GM12878 (cell line): ENCODE data around the gene SYNRG. TPM values are rescaled to one million over a fixed set of nuclear protein-coding genes. Genes with fewer than 3 reads are reported as not detected.

Source experiments
- ATAC-seq: fragments of 200-7000 bp; cut with Tn5 transposase; 3 replicates; pipeline ENCODE4 v1.9.1; 2020; ENCODE audit warnings: mild to moderate bottlenecking, moderate library complexity
- BruUV-seq: library from RNA; stranded (reverse); fragments of 400-500 nt; replicated peaks from 2 replicates; lab custom pipeline; 2021; lab: Mats Ljungman, UMichigan
- CTCF ChIA-PET: fragments of 300-600 bp; sonication (Branson Sonifier 250); formaldehyde crosslinking; extraction: SDS; loops from one replicate; lab custom pipeline; 2021; ENCODE audit warnings: inconsistent platforms; lab: Yijun Ruan, JAX
- POLR2A ChIA-PET: fragments of 350-600 bp; formaldehyde crosslinking; extraction: SDS; loops from one replicate; lab custom pipeline; 2021; ENCODE audit warnings: inconsistent platforms; lab: Charles Lee
- RAD21 ChIA-PET: fragments of 300-600 bp; sonication (Branson Sonifier 250); formaldehyde crosslinking; loops from one replicate; lab custom pipeline; 2023; ENCODE audit warnings: antibody characterized with exemption; ENCODE audit not compliant: unreplicated experiment; lab: Charles Lee
- SMC1A ChIA-PET: fragments of 300-600 bp; sonication (Branson Sonifier 250); formaldehyde crosslinking; loops from one replicate; lab custom pipeline; 2023; ENCODE audit not compliant: unreplicated experiment, uncharacterized antibody; lab: Charles Lee
- DNase-seq: peaks from one replicate; pipeline ENCODE4 v3.0.0-alpha.2; 2011; ENCODE audit warnings: low read depth, low spot score
- FAIRE-seq: peaks from 3 replicates; lab custom pipeline; 2011; peaks lifted over from hg19 to GRCh38; lab: Jason Lieb, UNC
- H2AFZ ChIP-seq: 2 replicates; pipeline ENCODE4 v1.6.0; 2011; ENCODE audit warnings: low read depth, low read length, control low read depth; ENCODE audit not compliant: control insufficient read depth
- H3K27ac ChIP-seq: 2 replicates; pipeline ENCODE4 v1.5.1; 2011; ENCODE audit warnings: control low read depth; ENCODE audit not compliant: control insufficient read depth, insufficient read depth
- H3K27me3 ChIP-seq, 2 experiments: replicated peaks in 1 of 2; 2 replicates each; pipeline versions ENCODE4 v1.6.0 to v1.6.1; 2011; ENCODE audit warnings: low read length in 1 of 2; ENCODE audit not compliant: control insufficient read depth in 2 of 2, insufficient read depth in 2 of 2
- H3K36me3 ChIP-seq, 2 experiments: 2 replicates each; pipeline ENCODE4 v1.5.1; 2011; ENCODE audit warnings: low read length in 1 of 2; ENCODE audit not compliant: control insufficient read depth in 2 of 2, insufficient read depth in 2 of 2
- H3K4me1 ChIP-seq: 2 replicates; pipeline ENCODE4 v1.6.1; 2011; ENCODE audit warnings: mild to moderate bottlenecking, low read length, moderate library complexity, mixed read lengths; ENCODE audit not compliant: control insufficient read depth, insufficient read depth
- H3K4me2 ChIP-seq: 2 replicates; pipeline ENCODE4 v1.6.0; 2011; ENCODE audit warnings: control low read depth; ENCODE audit not compliant: control insufficient read depth, insufficient read depth
- H3K4me3 ChIP-seq: fragments of 200-600 bp; sonication (generic); 2 replicates; pipeline ENCODE4 v1.5.1; 2016
- H3K79me2 ChIP-seq: 2 replicates; pipeline ENCODE4 v1.6.0; 2011; ENCODE audit warnings: low read length; ENCODE audit not compliant: control insufficient read depth, insufficient read depth
- H3K9ac ChIP-seq: 2 replicates; pipeline ENCODE4 v1.8.0; 2011; ENCODE audit warnings: low read length, control low read depth, mixed read lengths; ENCODE audit not compliant: control insufficient read depth, insufficient read depth
- H3K9me3 ChIP-seq: replicated peaks from 3 replicates; pipeline ENCODE4 v1.5.1; 2011; ENCODE audit warnings: mild to moderate bottlenecking, low read length; ENCODE audit not compliant: control insufficient read depth, insufficient read depth
- H4K20me1 ChIP-seq: 2 replicates; pipeline ENCODE4 v1.6.0; 2011; ENCODE audit not compliant: control insufficient read depth, insufficient read depth
- CHD4 ChIP-seq: fragments of 200-600 bp; sonication (generic); IDR thresholded peaks from 2 replicates; pipeline ENCODE4 v1.6.1; 2016; ENCODE audit warnings: mild to moderate bottlenecking
- EP300 ChIP-seq, 2 experiments: fragments of 150-350 bp in 1 of 2; IDR thresholded peaks; 2 replicates each; pipeline ENCODE4 v1.6.1; 2011 to 2012; ENCODE audit warnings: low read depth in 2 of 2, low read length in 2 of 2, borderline replicate concordance in 1 of 2, improper control_type of control experiment in 1 of 2, inconsistent platforms in 1 of 2; ENCODE audit not compliant: control insufficient read depth in 1 of 2
- GABPA ChIP-seq: IDR thresholded peaks from 2 replicates; pipeline ENCODE4 v1.6.1; 2014; ENCODE audit warnings: antibody characterized with exemption, low read depth, mild to moderate bottlenecking, inconsistent platforms
- HDAC2 ChIP-seq: fragments of 200-600 bp; sonication (generic); IDR thresholded peaks from 2 replicates; pipeline ENCODE4 v1.6.1; 2017
- HDGF ChIP-seq: fragments of 450-650 bp; IDR thresholded peaks from 2 replicates; pipeline ENCODE4 v1.6.1; 2016; ENCODE audit warnings: antibody characterized with exemption
- JUND ChIP-seq: IDR thresholded peaks from 2 replicates; pipeline ENCODE4 v1.6.1; 2012; ENCODE audit warnings: low read depth, mild to moderate bottlenecking, low read length, improper control_type of control experiment, moderate library complexity
- MEF2A ChIP-seq: IDR thresholded peaks from 2 replicates; pipeline ENCODE4 v1.6.1; 2011; ENCODE audit warnings: low read depth, mild to moderate bottlenecking, low read length, moderate library complexity; ENCODE audit not compliant: insufficient read depth
- NFIC ChIP-seq: IDR thresholded peaks from 2 replicates; pipeline ENCODE4 v1.6.1; 2012; ENCODE audit warnings: low read depth, mild to moderate bottlenecking, inconsistent platforms, low read length, moderate library complexity
- RUNX3 ChIP-seq: IDR thresholded peaks from 2 replicates; pipeline ENCODE4 v1.6.1; 2012; ENCODE audit warnings: low read length, inconsistent platforms
- SMARCA5 ChIP-seq: fragments of 450-650 bp; IDR thresholded peaks from 2 replicates; pipeline ENCODE4 v1.6.1; 2017; ENCODE audit warnings: mild to moderate bottlenecking
- SPI1 ChIP-seq: IDR thresholded peaks from 2 replicates; pipeline ENCODE4 v1.6.1; 2011; ENCODE audit warnings: low read depth, mild to moderate bottlenecking, low read length, moderate library complexity, borderline replicate concordance; ENCODE audit not compliant: insufficient read depth
- SRF ChIP-seq, 2 experiments: IDR thresholded peaks; 2 replicates each; pipeline ENCODE4 v1.6.1; 2011; ENCODE audit warnings: low read depth in 2 of 2, low read length in 2 of 2, mild to moderate bottlenecking in 1 of 2, moderate library complexity in 1 of 2
- TBL1XR1 ChIP-seq: IDR thresholded peaks from 2 replicates; pipeline ENCODE4 v1.6.1; 2012; ENCODE audit warnings: low read depth, low read length, improper control_type of control experiment
- TCF12 ChIP-seq: IDR thresholded peaks from 2 replicates; pipeline ENCODE4 v1.6.1; 2011; ENCODE audit warnings: low read depth, mild to moderate bottlenecking, low read length
- ZNF384 ChIP-seq: IDR thresholded peaks from 2 replicates; pipeline ENCODE4 v1.6.1; 2012; ENCODE audit warnings: low read depth, mild to moderate bottlenecking, low read length, improper control_type of control experiment, borderline replicate concordance
- ZNF622 ChIP-seq: fragments of 450-650 bp; IDR thresholded peaks from 2 replicates; pipeline ENCODE4 v1.6.1; 2017; ENCODE audit warnings: mild to moderate bottlenecking, inconsistent platforms
- WGBS: methylation state at CpG from one replicate; pipeline ENCODE4 v1.1.6; 2016; ENCODE audit warnings: low lambda C conversion rate; ENCODE audit not compliant: insufficient replicate concordance, insufficient coverage; ENCODE audit errors: missing lambda C conversion rate; 5-methylcytosine and 5-hydroxymethylcytosine counted together
- in situ Hi-C: fragments of 300-500 bp; cut with MboI; formaldehyde crosslinking; loops from 9 replicates; pipeline ENCODE4 v1.14.3; 2018; ENCODE audit warnings: mixed read lengths
- intact Hi-C: fragments of 100-400 bp; cut with micrococcal nuclease; formaldehyde crosslinking; loops from one replicate; pipeline ENCODE4 v1.14.2; 2022; ENCODE audit not compliant: unreplicated experiment
- polyA plus RNA-seq, 11 experiments: library from polyadenylated mRNA; depleted of rRNA in 4 of 11; unstranded in 6 of 11; stranded (reverse) in 5 of 11; fragments of >200 nt; fragmentation: Nextera tagmentation in 4 of 11; fragmentation: Illumina TruSeq in 1 of 11; extraction: Ambion mirVana in 4 of 11; extraction: Trizol in 1 of 11; gene quantifications; 1 replicate in 1 of 11; 2 replicates in 10 of 11; pipeline versions ENCODE4 v1.2.1 to v1.2.3, GENCODE V29; 2011 to 2016; ENCODE audit warnings: inconsistent platforms in 2 of 11, missing spikeins in 2 of 11, low read depth in 1 of 11
- total RNA-seq, 4 experiments: library from RNA; depleted of rRNA in 3 of 4; stranded (reverse); fragments of >200 nt in 3 of 4; fragmentation: Illumina TruSeq in 1 of 4; extraction: Trizol in 1 of 4; gene quantifications; 2 replicates each; pipeline versions ENCODE4 v1.2.1 to v1.2.3, GENCODE V29; 2013 to 2021
- TF ChIP-seq, protein P1 (sequence below): fragments of 450-650 bp; IDR thresholded peaks from 2 replicates; pipeline ENCODE4 v1.6.1; 2016; ENCODE audit warnings: mild to moderate bottlenecking
- TF ChIP-seq, protein P2 (sequence below): fragments of 450-650 bp; IDR thresholded peaks from 2 replicates; pipeline ENCODE4 v1.6.1; 2017; ENCODE audit warnings: low read depth, mild to moderate bottlenecking, moderate library complexity
- TF ChIP-seq, protein P3 (sequence below): fragments of 450-650 bp; IDR thresholded peaks from 2 replicates; pipeline ENCODE4 v1.6.1; 2016; ENCODE audit warnings: mild to moderate bottlenecking

The SYNRG gene
- total and polyA plus RNA-seq, 10 of the 15 experiments (the other 5 are each of a cell fraction or from before 2014, with no cell fraction given), result 5.2 to 40.4 (median 26.7) TPM

DNA sequence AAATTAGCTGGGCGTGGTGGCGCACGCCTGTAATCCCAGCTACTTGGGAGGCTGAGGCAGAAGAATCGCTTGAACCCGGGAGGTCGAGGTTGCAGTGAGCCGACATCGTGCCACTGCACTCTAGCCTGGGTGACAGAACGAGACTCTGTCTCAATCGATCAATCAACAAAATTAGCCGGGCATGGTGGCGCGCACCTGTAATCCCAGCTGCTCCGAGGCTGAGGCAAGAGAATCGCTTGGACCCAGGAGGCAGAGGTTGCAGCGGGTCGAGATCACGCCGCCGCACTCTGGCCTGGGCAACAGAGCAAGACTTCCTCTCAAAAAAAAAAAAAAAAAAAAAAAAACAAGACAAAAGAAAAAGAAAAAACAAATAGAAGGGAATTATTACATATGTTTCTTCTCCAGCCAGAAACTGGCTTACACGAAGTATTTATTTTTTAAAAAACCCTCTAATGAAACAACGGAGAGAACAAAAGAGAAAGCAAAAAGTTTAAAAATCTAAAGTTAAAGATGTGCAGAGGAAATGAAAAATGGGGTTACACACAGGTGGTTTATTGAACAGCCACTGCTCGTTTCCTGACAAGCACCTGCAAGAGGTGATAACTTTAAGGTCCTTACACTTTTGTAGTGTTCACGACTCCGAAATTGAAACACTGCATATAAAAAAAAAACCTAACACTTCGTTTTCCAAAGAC lies 1.4 kb downstream of the SYNRG start:
- Histone ChIP-seq H3K27me3 (no peaks in the 10 kb centered on the region), H3K4me2 (peak overlapping the region; percentile 93), H3K27ac (peak overlapping the region; percentile 89), H3K4me1 (peaks cover 8% of the 10 kb centered on the region; the same call in 1 of the 2 replicates), H3K9me3 (peaks cover 5% of the 10 kb centered on the region; the same call in 2 of the 3 replicates), H3K79me2 (peaks cover 55% of the 10 kb centered on the region), H3K36me3 (no peaks in the 10 kb centered on the region; a peak in 1 of 4 replicates), H3K9ac (peak overlapping the region; percentile 95), H2AFZ (no peak overlapping the region), H4K20me1 (no peaks in the 10 kb centered on the region; the same call in 1 of the 2 replicates), H3K4me3 (peak overlapping the region; percentile 78)
- BruUV-seq, result no TSS peak
- CTCF ChIA-PET, result interaction anchor here (0.7 to 2.3 kb wide), 5 partner anchors 8 to 208 kb away, joined by 3 to 10 read pairs (median 8); no protein-coding TSS in a partner anchor
- in situ Hi-C loops, result loop anchor here (25.0 kb wide), 1 partner anchor 1830 kb away; no protein-coding TSS in a partner anchor
- DNase-seq, result no peak
- 23% methylated on average over 16 of the region's 26 CpGs for WGBS
- RAD21 ChIA-PET, result interaction anchor here (1.0 to 2.9 kb wide), 5 partner anchors 36 to 234 kb away, joined by 4 to 15 read pairs (median 4); partner anchors contain the start of genes ACACA, HNF1B and TADA2A
- SMC1A ChIA-PET, result interaction anchor here (0.7 to 3.6 kb wide), 6 partner anchors 18 to 184 kb away, joined by 3 to 19 read pairs (median 3); no protein-coding TSS in a partner anchor
- POLR2A ChIA-PET, result interaction anchor here (0.7 to 1.2 kb wide), 4 partner anchors 19 to 1066 kb away, joined by 3 to 9 read pairs (median 4); partner anchors contain the start of gene HNF1B
- ATAC-seq, result peak; percentile 28
- FAIRE-seq, result no peak
- intact Hi-C loops, result loop anchor here (2.0 to 5.0 kb wide), 2 partner anchors 119 to 185 kb away; partner anchors contain the start of gene DUSP14
- TF ChIP-seq TBL1XR1 (no peak), TCF12 (peak; percentile 71), SMARCA5 (peak; percentile 84; the same call in 1 of the 2 replicates), NFIC (no peak), ZNF622 (no peak), SRF (IDR thresholded peaks at IDR 0.05; ENCODE audit: low read depth in 2 of 2, low read length in 2 of 2) (no peak), EP300 (IDR thresholded peaks at IDR 0.05; ENCODE audit: borderline replicate concordance in 1 of 2, control insufficient read depth in 1 of 2, low read depth in 2 of 2, low read length in 2 of 2) (peak in 1 of 2 experiments; percentile 30; a peak in 1 of 4 replicates), HDAC2 (no peak), ZNF384 (peak; percentile 75), SPI1 (peak; percentile 47; the same call in 1 of the 2 replicates), RUNX3 (peak; percentile 40), HDGF (peak; percentile 64; the same call in 1 of the 2 replicates), JUND (no peak), CHD4 (no peak), MEF2A (0 out of 2 replicates have a peak, but pooled peaks have one; percentile 30), GABPA (0 out of 2 replicates have a peak, but pooled peaks have one; percentile 23)
- TF ChIP-seq, protein P1, sequence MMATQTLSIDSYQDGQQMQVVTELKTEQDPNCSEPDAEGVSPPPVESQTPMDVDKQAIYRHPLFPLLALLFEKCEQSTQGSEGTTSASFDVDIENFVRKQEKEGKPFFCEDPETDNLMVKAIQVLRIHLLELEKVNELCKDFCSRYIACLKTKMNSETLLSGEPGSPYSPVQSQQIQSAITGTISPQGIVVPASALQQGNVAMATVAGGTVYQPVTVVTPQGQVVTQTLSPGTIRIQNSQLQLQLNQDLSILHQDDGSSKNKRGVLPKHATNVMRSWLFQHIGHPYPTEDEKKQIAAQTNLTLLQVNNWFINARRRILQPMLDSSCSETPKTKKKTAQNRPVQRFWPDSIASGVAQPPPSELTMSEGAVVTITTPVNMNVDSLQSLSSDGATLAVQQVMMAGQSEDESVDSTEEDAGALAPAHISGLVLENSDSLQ, result 0 out of 2 replicates have a peak, but pooled peaks have one; percentile 10
- TF ChIP-seq, protein P2, sequence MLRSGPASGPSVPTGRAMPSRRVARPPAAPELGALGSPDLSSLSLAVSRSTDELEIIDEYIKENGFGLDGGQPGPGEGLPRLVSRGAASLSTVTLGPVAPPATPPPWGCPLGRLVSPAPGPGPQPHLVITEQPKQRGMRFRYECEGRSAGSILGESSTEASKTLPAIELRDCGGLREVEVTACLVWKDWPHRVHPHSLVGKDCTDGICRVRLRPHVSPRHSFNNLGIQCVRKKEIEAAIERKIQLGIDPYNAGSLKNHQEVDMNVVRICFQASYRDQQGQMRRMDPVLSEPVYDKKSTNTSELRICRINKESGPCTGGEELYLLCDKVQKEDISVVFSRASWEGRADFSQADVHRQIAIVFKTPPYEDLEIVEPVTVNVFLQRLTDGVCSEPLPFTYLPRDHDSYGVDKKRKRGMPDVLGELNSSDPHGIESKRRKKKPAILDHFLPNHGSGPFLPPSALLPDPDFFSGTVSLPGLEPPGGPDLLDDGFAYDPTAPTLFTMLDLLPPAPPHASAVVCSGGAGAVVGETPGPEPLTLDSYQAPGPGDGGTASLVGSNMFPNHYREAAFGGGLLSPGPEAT, result no peak
- TF ChIP-seq, protein P3, sequence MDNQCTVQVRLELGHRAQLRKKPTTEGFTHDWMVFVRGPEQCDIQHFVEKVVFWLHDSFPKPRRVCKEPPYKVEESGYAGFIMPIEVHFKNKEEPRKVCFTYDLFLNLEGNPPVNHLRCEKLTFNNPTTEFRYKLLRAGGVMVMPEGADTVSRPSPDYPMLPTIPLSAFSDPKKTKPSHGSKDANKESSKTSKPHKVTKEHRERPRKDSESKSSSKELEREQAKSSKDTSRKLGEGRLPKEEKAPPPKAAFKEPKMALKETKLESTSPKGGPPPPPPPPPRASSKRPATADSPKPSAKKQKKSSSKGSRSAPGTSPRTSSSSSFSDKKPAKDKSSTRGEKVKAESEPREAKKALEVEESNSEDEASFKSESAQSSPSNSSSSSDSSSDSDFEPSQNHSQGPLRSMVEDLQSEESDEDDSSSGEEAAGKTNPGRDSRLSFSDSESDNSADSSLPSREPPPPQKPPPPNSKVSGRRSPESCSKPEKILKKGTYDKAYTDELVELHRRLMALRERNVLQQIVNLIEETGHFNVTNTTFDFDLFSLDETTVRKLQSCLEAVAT, result 0 out of 2 replicates have a peak, but pooled peaks have one; percentile 48
